Skin epidermis (tissue), 12 donors: ENCODE data around the gene ALOX5AP.
A peak's percentile ranks its signal among the peaks of the same experiment; 100 is the strongest.
"Not testable (repeated sequence)": the region's sequence is repeated elsewhere in the genome, so short reads cannot be mapped to it uniquely, and the experiment has no call there.

Experiments used
- H3K27ac ChIP-seq, 21 experiments: fragments of 200-600 bp; sonication (generic) in 11 of 21; one replicate each; pipeline ENCODE4 v1.5.0; 2020; ENCODE audit warnings: mild to moderate bottlenecking in 3 of 21, inconsistent platforms in 2 of 21, moderate library complexity in 2 of 21
- H3K4me3 ChIP-seq, 7 experiments: fragments of 200-600 bp; sonication (generic) in 2 of 7; one replicate each; pipeline ENCODE4 v1.5.0; 2020; ENCODE audit warnings: inconsistent platforms in 2 of 7, mild to moderate bottlenecking in 2 of 7, moderate library complexity in 1 of 7

ALOX5AP gene

DNA sequence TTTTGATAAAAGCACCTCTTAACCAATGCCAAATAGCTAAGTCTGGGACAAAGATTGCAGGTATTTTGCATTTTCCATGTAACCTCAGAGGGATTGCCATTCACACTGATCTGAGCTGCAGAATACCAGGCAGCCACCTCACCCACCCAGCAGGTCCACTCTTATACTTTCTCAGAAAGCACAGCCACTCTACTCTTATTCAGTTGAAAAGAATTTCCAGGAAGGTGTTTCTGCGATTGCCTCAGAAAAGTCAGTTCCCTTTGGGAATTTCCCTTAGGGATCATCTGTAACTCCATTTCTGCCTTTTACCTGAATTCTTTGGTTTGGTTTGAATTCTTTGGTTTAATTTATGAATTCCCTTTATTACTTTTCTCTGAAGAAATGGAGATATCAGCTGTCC is 904 bp upstream of the ALOX5AP start:
- no peak overlapping the region for H3K4me3 ChIP-seq

GRCh38 chr13:30735872-30736175 is 481 bp downstream of the ALOX5AP start:
- H3K27ac ChIP-seq: peak overlapping the region in 12 of 21 experiments; percentile 4 to 80 (median 62)

More for the DNA sequence above, 904 bp upstream of the ALOX5AP start:
- peak overlapping the region in 2 of 21 experiments; percentile 59 to 79 for H3K27ac ChIP-seq

GRCh38 chr13:30736461-30737320 is 1.3 kb downstream of the ALOX5AP start:
- H3K4me3 ChIP-seq: peak overlapping the region in 6 of 7 experiments; percentile 10 to 26 (median 16)
- H3K27ac ChIP-seq: peak overlapping the region in 13 of 21 experiments; percentile 19 to 80 (median 55)

More at GRCh38 chr13:30735872-30736175, 481 bp downstream of the ALOX5AP start:
- peak overlapping the region in 6 of 7 experiments; percentile 10 to 26 (median 17) for H3K4me3 ChIP-seq

DNA sequence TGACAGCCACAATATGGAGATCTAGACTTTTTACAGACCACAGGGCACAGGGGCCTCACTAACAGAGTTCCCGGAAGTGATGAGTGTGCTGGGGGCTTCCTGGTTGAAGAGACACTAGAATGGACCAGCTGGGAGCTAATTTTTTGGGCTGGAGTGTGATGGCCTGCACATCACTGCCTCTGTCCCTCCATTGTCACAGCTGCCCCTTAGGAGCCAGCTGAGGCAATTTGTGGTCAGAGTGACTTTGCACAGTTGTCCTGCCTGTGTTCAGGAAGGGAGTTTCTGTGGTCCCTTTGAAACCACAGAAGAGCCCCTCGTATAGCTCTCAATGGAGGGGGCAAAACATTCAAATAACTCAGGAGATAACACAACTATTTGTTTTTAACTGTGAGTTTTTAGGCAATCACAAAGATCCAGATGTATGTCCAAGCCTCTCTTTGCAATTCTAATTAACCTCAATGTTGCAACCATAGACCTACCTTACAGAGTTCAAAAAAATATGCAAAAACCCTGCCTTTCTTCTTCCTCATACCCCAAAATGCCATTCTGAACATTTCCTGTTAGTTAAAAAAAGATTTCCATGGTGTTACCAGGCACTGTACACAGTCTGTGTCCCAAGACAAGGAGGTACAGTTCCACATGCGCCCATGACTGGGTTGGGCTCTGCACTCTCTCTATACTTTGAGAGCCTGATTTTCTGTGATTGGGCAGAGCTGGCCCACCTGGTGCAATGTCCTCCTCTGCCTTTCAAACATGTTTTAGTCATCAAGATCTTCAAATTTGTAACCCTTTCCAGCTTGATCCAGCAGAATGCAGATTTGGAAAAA is 2.4 kb downstream of the ALOX5AP start:
- Histone ChIP-seq H3K4me3 (peak overlapping the region in 3 of 7 experiments; percentile 13 to 26 (median 18)), H3K27ac (peak overlapping the region in 13 of 21 experiments; percentile 12 to 80 (median 51))

DNA sequence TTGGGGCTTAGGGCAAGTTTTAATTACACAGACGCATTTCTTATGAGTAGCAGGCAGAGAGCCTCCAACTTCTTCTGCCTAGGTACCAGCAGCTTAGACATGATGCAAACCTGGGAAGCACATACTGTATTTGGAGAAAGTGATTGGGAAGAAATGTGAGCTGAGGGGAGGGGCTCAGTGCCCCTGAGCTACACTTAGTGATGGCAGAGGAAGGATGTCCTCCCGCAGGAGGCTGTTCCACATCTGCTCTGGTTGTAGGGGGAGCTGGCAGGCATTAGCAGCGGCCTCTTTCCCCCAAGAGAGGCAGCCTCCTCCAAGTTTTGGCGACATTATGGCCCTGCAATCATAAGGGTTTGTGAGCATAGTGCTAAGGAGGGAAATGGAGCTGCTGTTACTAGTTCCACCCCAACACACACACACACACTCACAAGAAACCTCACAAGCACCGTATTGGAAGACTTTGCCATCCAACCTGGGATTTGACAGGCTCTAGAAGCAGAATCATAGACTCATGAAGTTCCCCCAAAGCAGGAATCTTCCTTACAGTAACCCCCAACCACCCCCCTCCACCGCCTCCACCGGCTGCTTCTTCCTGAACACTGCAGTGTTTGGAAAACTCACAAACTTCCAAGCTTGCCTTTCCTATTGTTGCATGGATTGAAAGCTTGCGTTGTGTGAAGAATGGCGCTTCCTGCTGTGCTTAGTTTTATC is 3.3 kb downstream of the ALOX5AP start:
- Histone ChIP-seq H3K4me3 (no peak overlapping the region), H3K27ac (peak overlapping the region in 8 of 21 experiments; percentile 12 to 82 (median 58))

GRCh38 chr13:30739237-30739528 is 3.8 kb downstream of the ALOX5AP start:
- Histone ChIP-seq H3K27ac (peak overlapping the region in 5 of 21 experiments; percentile 17 to 86 (median 80)), H3K4me3 (peak overlapping the region in 1 of 7 experiments; percentile 6)

DNA sequence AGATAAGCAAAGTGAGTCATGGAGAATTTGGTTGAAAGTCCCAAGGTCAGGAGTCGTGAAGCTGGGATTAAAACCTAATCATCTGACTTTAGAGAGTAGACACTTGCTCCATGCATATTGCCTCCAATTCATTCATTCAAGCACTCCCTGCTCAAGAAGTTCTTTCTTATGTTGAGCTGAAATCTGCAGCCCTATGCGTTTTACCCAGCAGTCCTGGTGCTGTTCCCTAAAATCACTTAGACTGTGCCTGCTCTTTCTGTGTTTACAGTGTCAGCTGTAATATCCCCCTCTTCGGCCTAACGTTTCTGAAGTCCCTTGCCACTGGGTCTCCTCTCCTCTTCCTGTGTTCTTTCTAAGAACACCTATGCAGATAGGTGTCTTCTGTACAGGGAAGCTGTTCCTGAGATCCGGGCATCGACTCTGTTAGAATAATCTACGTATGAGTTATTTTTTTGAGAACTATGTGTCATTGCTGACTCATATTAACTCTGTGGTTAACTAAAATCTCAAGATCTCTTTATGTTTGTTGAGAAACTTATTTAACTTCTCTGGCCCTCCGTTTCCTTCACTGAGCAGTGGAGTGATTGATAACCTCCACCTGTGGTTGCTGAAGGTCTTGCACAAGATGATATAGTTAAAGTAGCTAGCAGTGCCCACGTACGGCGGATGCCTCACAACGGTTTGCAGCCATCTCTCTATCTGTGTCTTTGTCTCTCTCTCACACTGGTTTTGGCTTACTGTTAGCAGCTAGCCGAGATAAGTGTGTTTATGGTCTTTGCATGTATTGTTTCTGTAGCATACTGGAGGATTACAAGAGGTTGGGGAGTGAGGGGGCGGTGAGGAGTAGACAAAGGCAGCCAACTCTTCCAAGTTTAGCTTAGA is 4.7 kb downstream of the ALOX5AP start:
- Histone ChIP-seq H3K27ac (peak overlapping the region in 14 of 21 experiments; percentile 7 to 86 (median 63)), H3K4me3 (peak overlapping the region in 2 of 7 experiments; percentile 6 to 13)

GRCh38 chr13:30742901-30743300 is 7.6 kb downstream of the ALOX5AP start:
- H3K27ac ChIP-seq: peak overlapping the region in 14 of 21 experiments; percentile 2 to 80 (median 42)
- H3K4me3 ChIP-seq: no peak overlapping the region

- H3K4me3 ChIP-seq: no peak overlapping the region
- H3K27ac ChIP-seq: peak overlapping the region in 18 of 21 experiments; percentile 2 to 80 (median 53)
Observed at GRCh38 chr13:30743319-30744055, 8.1 kb downstream of the ALOX5AP start.

DNA sequence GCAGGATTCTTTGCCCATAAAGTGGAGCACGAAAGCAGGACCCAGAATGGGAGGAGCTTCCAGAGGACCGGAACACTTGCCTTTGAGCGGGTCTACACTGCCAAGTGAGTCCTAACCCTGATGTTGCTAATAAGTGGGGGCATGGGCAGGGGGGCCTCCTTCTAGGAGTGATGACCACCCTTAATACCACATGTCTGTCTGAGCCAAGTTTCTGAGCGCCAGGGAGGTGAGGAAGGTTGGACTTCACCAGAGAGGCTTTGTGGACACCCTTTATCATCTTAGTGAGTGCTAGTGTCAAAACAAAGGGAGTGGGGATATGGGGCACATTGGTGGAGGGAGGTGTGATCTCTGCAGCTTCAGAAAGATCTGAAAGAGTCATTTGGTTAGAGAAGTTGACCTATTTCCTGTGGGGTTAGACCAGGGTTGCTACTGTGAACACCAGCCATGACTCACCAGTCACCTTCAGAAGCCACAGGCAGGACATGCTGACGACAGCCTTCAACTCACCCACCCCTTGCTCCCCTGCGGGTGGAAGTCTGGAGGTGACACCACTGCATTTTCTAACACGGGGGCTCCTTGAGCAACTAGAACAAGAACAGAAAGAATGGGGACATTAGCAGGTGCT is 8.8 kb downstream of the ALOX5AP start:
- Histone ChIP-seq H3K27ac (peak overlapping the region in 18 of 21 experiments; percentile 2 to 80 (median 52)), H3K4me3 (no peak overlapping the region)

DNA sequence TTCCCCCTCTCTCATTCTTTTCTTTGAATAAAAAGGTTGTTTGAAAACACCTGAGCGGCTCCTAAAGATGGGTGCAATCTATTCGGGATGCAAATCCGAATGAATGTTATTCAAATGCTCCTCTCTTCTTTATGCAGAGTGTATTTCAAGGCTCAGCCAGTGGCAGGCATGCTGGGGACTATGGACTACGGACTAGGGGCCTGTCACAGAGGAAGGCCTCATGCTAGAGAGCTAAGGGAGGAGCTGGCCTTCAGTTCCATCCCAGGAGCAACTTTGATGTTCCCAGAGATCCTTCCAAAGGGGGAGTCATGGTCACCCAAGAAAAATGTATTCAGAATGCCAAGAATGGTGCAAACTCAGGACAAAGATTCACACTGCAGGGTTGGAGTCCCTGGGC is 9.3 kb downstream of the ALOX5AP start:
- no peak overlapping the region for H3K4me3 ChIP-seq
- H3K27ac ChIP-seq: peak overlapping the region in 3 of 21 experiments; percentile 4 to 77 (median 51)

- Histone ChIP-seq H3K27ac (peak overlapping the region in 1 of 21 experiments; percentile 51), H3K4me3 (no peak overlapping the region)
Observed at GRCh38 chr13:30745906-30746686, 10.8 kb downstream of the ALOX5AP start.

GRCh38 chr13:30746791-30747190 is 11.4 kb downstream of the ALOX5AP start:
- H3K4me3 ChIP-seq: no peak overlapping the region
- H3K27ac ChIP-seq: no peak overlapping the region

GRCh38 chr13:30747845-30748244 is 12.5 kb downstream of the ALOX5AP start:
- H3K4me3 ChIP-seq, H3K27ac ChIP-seq: not testable (repeated sequence)

DNA sequence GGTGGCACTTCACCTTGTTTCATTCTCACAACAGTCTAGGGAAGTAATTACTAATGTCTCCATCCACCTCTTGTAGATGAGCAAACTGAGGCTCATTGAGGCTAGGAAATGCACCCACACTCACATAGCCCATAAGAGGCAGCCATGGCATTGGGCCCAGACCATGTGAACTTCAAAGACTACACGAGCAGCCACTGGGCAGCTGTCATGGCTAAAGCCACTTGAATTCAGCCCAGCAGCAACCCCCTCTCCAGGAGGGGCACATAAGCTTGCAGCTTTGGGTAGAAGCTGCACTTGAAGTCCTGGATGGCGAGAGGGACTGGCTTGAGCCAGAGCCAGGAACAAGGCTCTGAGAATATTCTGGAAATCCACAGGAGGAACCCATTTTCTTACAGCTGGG is 13.4 kb downstream of the ALOX5AP start:
- Histone ChIP-seq H3K27ac (peak overlapping the region in 1 of 21 experiments; percentile 23), H3K4me3 (no peak overlapping the region)

GRCh38 chr13:30750036-30750435 is 14.7 kb downstream of the ALOX5AP start:
- no peak overlapping the region for H3K27ac ChIP-seq
- H3K4me3 ChIP-seq: no peak overlapping the region
